Testis (tissue), 3 donors: ENCODE data around the gene SHC3. TPM values are rescaled to one million over a fixed set of nuclear protein-coding genes. Genes with fewer than 3 reads are reported as not detected.

Experiments used
- DNase-seq: peaks from one replicate; pipeline ENCODE4 v3.0.0-alpha.2; 2019
- H3K27ac ChIP-seq, 2 donors: fragments of 200-600 bp; sonication (generic); one replicate each; pipeline ENCODE4 v1.5.1; 2019
- H3K27me3 ChIP-seq: fragments of 200-600 bp; sonication (generic); one replicate; pipeline ENCODE4 v1.5.1; 2019
- H3K36me3 ChIP-seq: fragments of 200-600 bp; sonication (generic); one replicate; pipeline ENCODE4 v1.5.1; 2017; ENCODE audit warnings: low read depth; ENCODE audit errors: missing control alignments
- H3K4me1 ChIP-seq: fragments of 200-600 bp; sonication (generic); one replicate; pipeline ENCODE4 v1.5.1; 2019
- H3K4me3 ChIP-seq, 2 donors: fragments of 200-600 bp; sonication (generic); one replicate each; pipeline ENCODE4 v1.5.1; 2017 to 2019
- H3K9me3 ChIP-seq: fragments of 200-600 bp; sonication (generic); one replicate; pipeline ENCODE4 v1.5.1; 2017
- CTCF ChIP-seq, 3 experiments: fragments of 450-650 bp in 2 of 3; fragments of 200-600 bp in 1 of 3; sonication (generic) in 1 of 3; IDR thresholded peaks; one replicate each; pipeline ENCODE4 v1.5.1; 2016 to 2019; ENCODE audit warnings: antibody characterized with exemption in 3 of 3, mild to moderate bottlenecking in 2 of 3, moderate library complexity in 1 of 3
- POLR2A ChIP-seq: fragments of 450-650 bp; IDR thresholded peaks from one replicate; pipeline ENCODE4 v1.6.1; 2017; ENCODE audit warnings: antibody characterized with exemption, mild to moderate bottlenecking, moderate library complexity
- WGBS, 2 donors: methylation state at CpG; one replicate each; pipeline ENCODE4 v1.1.5; 2018; 5-methylcytosine and 5-hydroxymethylcytosine counted together
- intact Hi-C: fragments of 100-400 bp; cut with DNase I; formaldehyde crosslinking; loops from one replicate; pipeline ENCODE4 v1.15.1; 2023; ENCODE audit warnings: low total_unique reads
- polyA plus RNA-seq: library from polyadenylated mRNA; stranded (reverse); fragments of 350-450 nt; fragmentation: Illumina TruSeq; extraction: RNeasy Lipid Tissue Mini Kit (QIAGEN cat#74804); gene quantifications from one replicate; pipeline ENCODE4 v1.2.3, GENCODE V29; 2014; ENCODE audit warnings: low read depth, low replicate concordance; ENCODE audit not compliant: insufficient read depth
- total RNA-seq, 2 donors: library from RNA; depleted of rRNA; stranded (reverse); fragments of >200 nt; gene quantifications; one replicate each; pipeline ENCODE4 v1.2.3, GENCODE V29; 2016

The SHC3 gene
- total and polyA plus RNA-seq, 3 donors from 2014 or later = 0.37 to 0.87 (median 0.82) TPM

GRCh38 chr9:89204801-89205200 is 26.2 kb upstream of the SHC3 start:
- no peak for TF ChIP-seq POLR2A
- TF ChIP-seq CTCF (IDR thresholded peaks at IDR 0.05) = no peak
- H3K27ac ChIP-seq = no peak overlapping the region
- intact Hi-C loops = no loop called here
- H3K27me3 ChIP-seq = no peaks in the 10 kb centered on the region
- H3K9me3 ChIP-seq = no peaks in the 10 kb centered on the region
- no peaks in the 10 kb centered on the region for H3K4me1 ChIP-seq
- no peak for DNase-seq
- H3K4me3 ChIP-seq = no peak overlapping the region
- WGBS, 2 donors = 82 to 83% methylated on average over 5 of the region's 5 CpGs
- H3K36me3 ChIP-seq = no peaks in the 10 kb centered on the region

- H3K27me3 ChIP-seq = no peaks in the 10 kb centered on the region
- DNase-seq = no peak
- 52 to 69% methylated on average over 5 of the region's 5 CpGs for WGBS, 2 donors
- H3K4me1 ChIP-seq = no peaks in the 10 kb centered on the region
- intact Hi-C loops = no loop called here
- no peak overlapping the region for H3K4me3 ChIP-seq
- no peaks in the 10 kb centered on the region for H3K9me3 ChIP-seq
- no peaks in the 10 kb centered on the region for H3K36me3 ChIP-seq
- H3K27ac ChIP-seq = no peak overlapping the region
- TF ChIP-seq CTCF (IDR thresholded peaks at IDR 0.05) (no peak), POLR2A (no peak)
Measured at GRCh38 chr9:89195131-89195797, 16.6 kb upstream of the SHC3 start.

- Histone ChIP-seq H3K27me3 (no peaks in the 10 kb centered on the region), H3K36me3 (no peaks in the 10 kb centered on the region), H3K4me1 (no peaks in the 10 kb centered on the region), H3K4me3 (no peak overlapping the region), H3K27ac (no peak overlapping the region), H3K9me3 (no peaks in the 10 kb centered on the region)
- intact Hi-C loops = no loop called here
- TF ChIP-seq CTCF (IDR thresholded peaks at IDR 0.05) (no peak), POLR2A (no peak)
- no peak for DNase-seq
- 90 to 94% methylated on average over 4 of the region's 4 CpGs for WGBS, 2 donors
Measured at GRCh38 chr9:89194421-89195130, 16.0 kb upstream of the SHC3 start.

- H3K27ac ChIP-seq = no peak overlapping the region
Measured at GRCh38 chr9:89191004-89191403, 12.4 kb upstream of the SHC3 start.

More at GRCh38 chr9:89191004-89191403, 12.4 kb upstream of the SHC3 start:
- intact Hi-C loops = no loop called here
- DNase-seq = no peak
- H3K27me3 ChIP-seq = no peaks in the 10 kb centered on the region
- no peaks in the 10 kb centered on the region for H3K9me3 ChIP-seq
- TF ChIP-seq CTCF (IDR thresholded peaks at IDR 0.05) (no peak), POLR2A (no peak)
- H3K36me3 ChIP-seq = no peaks in the 10 kb centered on the region
- H3K4me3 ChIP-seq = no peak overlapping the region
- no peaks in the 10 kb centered on the region for H3K4me1 ChIP-seq
